ENCODE measurements around the gene CYTH2. TPM values are rescaled to one million over a fixed set of nuclear protein-coding genes. Genes with fewer than 3 reads are reported as not detected.

CYTH2 gene
- total RNA-seq, 3 donors from 2014 or later (not counting 1 experiment from before 2014, with no cell fraction given): 38.5 to 44.1 (median 39.2) TPM

DNA sequence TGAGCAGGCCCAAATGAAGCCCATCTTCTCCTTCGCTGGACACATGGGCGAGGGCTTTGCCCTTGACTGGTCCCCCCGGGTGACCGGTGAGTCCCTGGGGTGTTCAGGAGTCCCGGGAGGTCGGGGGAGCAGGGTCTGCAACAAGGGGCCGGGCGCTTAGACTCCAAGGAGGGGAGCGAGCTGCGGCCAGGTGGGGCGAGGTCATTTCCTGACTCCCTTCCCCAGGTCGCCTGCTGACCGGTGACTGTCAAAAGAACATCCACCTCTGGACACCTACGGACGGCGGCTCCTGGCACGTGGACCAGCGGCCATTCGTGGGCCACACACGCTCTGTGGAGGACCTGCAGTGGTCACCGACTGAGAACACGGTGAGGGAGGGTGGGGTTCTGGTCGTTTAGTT, 18.7 kb upstream of the CYTH2 start:
- Histone ChIP-seq H3K4me3 (ENCODE audit: low read length) (no peak overlapping the region), H3K4me1 (ENCODE audit: control insufficient read depth, insufficient read depth, low read length) (peaks cover 12% of the 10 kb centered on the region), H3K27ac (ENCODE audit: low read length) (no peak overlapping the region), H3K36me3 (ENCODE audit: control insufficient read depth, insufficient read depth, low read length) (peaks cover 46% of the 10 kb centered on the region), H3K27me3 (ENCODE audit: control insufficient read depth, insufficient read depth, low read length) (no peaks in the 10 kb centered on the region), H3K9me3 (ENCODE audit: control insufficient read depth, insufficient read depth, low read length) (no peaks in the 10 kb centered on the region)
- TF ChIP-seq CTCF (IDR thresholded peaks at IDR 0.05): no peak
- H3K4me1 Mint-ChIP-seq: peaks cover 27 to 29% of the 10 kb centered on the region in 2 donors
- intact Hi-C loops (cut with micrococcal nuclease): no loop called here
- 96% methylated on average over 23 of the region's 23 CpGs for WGBS (ENCODE audit: insufficient coverage)
- no peak overlapping the region for H3K27ac Mint-ChIP-seq
- no peaks in the 10 kb centered on the region for H3K9me3 Mint-ChIP-seq
- H3K36me3 Mint-ChIP-seq: no peaks in the 10 kb centered on the region
- H3K4me3 Mint-ChIP-seq: no peak overlapping the region
- ATAC-seq (no peak), DNase-seq (no peak)
- H3K27me3 Mint-ChIP-seq (ENCODE audit: low read depth in 2 of 2): no peaks in the 10 kb centered on the region

GRCh38 chr19:48450863-48451262, 18.3 kb upstream of the CYTH2 start:
- no peak overlapping the region for H3K4me3 ChIP-seq (ENCODE audit: low read length)
- WGBS (ENCODE audit: insufficient coverage): 94% methylated on average over 15 of the region's 15 CpGs
- Mint-ChIP-seq H3K36me3 (no peaks in the 10 kb centered on the region), H3K4me1 (peaks cover 24% of the 10 kb centered on the region in 2 donors), H3K4me3 (no peak overlapping the region), H3K9me3 (no peaks in the 10 kb centered on the region), H3K27ac (no peak overlapping the region), H3K27me3 (ENCODE audit: low read depth in 2 of 2) (no peaks in the 10 kb centered on the region)
- peaks cover 46% of the 10 kb centered on the region for H3K36me3 ChIP-seq (ENCODE audit: control insufficient read depth, insufficient read depth, low read length)
- H3K4me1 ChIP-seq (ENCODE audit: control insufficient read depth, insufficient read depth, low read length): peaks cover 14% of the 10 kb centered on the region
- no peaks in the 10 kb centered on the region for H3K9me3 ChIP-seq (ENCODE audit: control insufficient read depth, insufficient read depth, low read length)
- no peaks in the 10 kb centered on the region for H3K27me3 ChIP-seq (ENCODE audit: control insufficient read depth, insufficient read depth, low read length)
- DNase-seq (no peak), ATAC-seq (no peak)
- no peak for TF ChIP-seq CTCF (IDR thresholded peaks at IDR 0.05)
- no peak overlapping the region for H3K27ac ChIP-seq (ENCODE audit: low read length)
- intact Hi-C loops (cut with micrococcal nuclease): no loop called here

- H3K4me3 Mint-ChIP-seq: no peak overlapping the region
- peaks cover 46% of the 10 kb centered on the region for H3K36me3 ChIP-seq (ENCODE audit: control insufficient read depth, insufficient read depth, low read length)
- peaks cover 10% of the 10 kb centered on the region for H3K4me1 ChIP-seq (ENCODE audit: control insufficient read depth, insufficient read depth, low read length)
- H3K9me3 ChIP-seq (ENCODE audit: control insufficient read depth, insufficient read depth, low read length): no peaks in the 10 kb centered on the region
- no peaks in the 10 kb centered on the region for H3K27me3 ChIP-seq (ENCODE audit: control insufficient read depth, insufficient read depth, low read length)
- H3K4me3 ChIP-seq (ENCODE audit: low read length): no peak overlapping the region
- no peak for TF ChIP-seq CTCF (IDR thresholded peaks at IDR 0.05)
- DNase-seq (no peak), ATAC-seq (no peak)
- no peak overlapping the region for H3K27ac Mint-ChIP-seq
- H3K27ac ChIP-seq (ENCODE audit: low read length): no peak overlapping the region
- no peaks in the 10 kb centered on the region for H3K36me3 Mint-ChIP-seq
- no peaks in the 10 kb centered on the region for H3K27me3 Mint-ChIP-seq (ENCODE audit: low read depth in 2 of 2)
- no peaks in the 10 kb centered on the region for H3K9me3 Mint-ChIP-seq
- WGBS (ENCODE audit: insufficient coverage): 95% methylated on average over 12 of the region's 12 CpGs
- intact Hi-C loops (cut with micrococcal nuclease): no loop called here
- peaks cover 16 to 17% of the 10 kb centered on the region in 2 donors for H3K4me1 Mint-ChIP-seq
Measured at GRCh38 chr19:48451624-48452023, 17.5 kb upstream of the CYTH2 start.
